Liver (tissue), 9 donors: ENCODE measurements around the gene UNKL. TPM values are rescaled to one million over a fixed set of nuclear protein-coding genes. Genes with fewer than 3 reads are reported as not detected.

Experiments used
- DNase-seq: peaks from one replicate; pipeline ENCODE4 v3.0.0-alpha.2; 2017; ENCODE audit warnings: low spot score
- H3K27ac ChIP-seq, 2 donors: one replicate each; pipeline ENCODE4 v1.7.0; 2013; ENCODE audit warnings: inconsistent platforms in 2 of 2, low read length in 2 of 2, control low read depth in 1 of 2, low read depth in 1 of 2, mild to moderate bottlenecking in 1 of 2
- H3K27me3 ChIP-seq, 4 donors: one replicate each; pipeline versions ENCODE4 v1.6.1 to v1.7.0; 2013; ENCODE audit warnings: low read length in 3 of 4, inconsistent platforms in 1 of 4, mild to moderate bottlenecking in 1 of 4, moderate library complexity in 1 of 4; ENCODE audit not compliant: control insufficient read depth in 4 of 4, insufficient read depth in 4 of 4
- H3K36me3 ChIP-seq, 4 donors: one replicate each; pipeline versions ENCODE4 v1.6.1 to v1.7.0; 2013; ENCODE audit warnings: low read length in 3 of 4, mild to moderate bottlenecking in 3 of 4, low read depth in 1 of 4, moderate library complexity in 1 of 4; ENCODE audit not compliant: control insufficient read depth in 4 of 4, insufficient read depth in 3 of 4
- H3K4me1 ChIP-seq, 4 donors: one replicate each; pipeline versions ENCODE4 v1.6.1 to v1.7.0; 2013; ENCODE audit warnings: low read length in 3 of 4, mild to moderate bottlenecking in 3 of 4, moderate library complexity in 1 of 4; ENCODE audit not compliant: control insufficient read depth in 4 of 4, insufficient read depth in 4 of 4
- H3K4me3 ChIP-seq, 3 donors: one replicate each; pipeline versions ENCODE4 v1.6.1 to v1.7.0; 2013; ENCODE audit warnings: low read length in 3 of 3, control low read depth in 1 of 3, low read depth in 1 of 3, mild to moderate bottlenecking in 1 of 3
- H3K9ac ChIP-seq, 2 donors: one replicate each; pipeline ENCODE4 v1.7.0; 2013; ENCODE audit warnings: low read length in 2 of 2, mild to moderate bottlenecking in 2 of 2, moderate library complexity in 2 of 2, control low read depth in 1 of 2, low read depth in 1 of 2
- H3K9me3 ChIP-seq, 4 donors: one replicate each; pipeline versions ENCODE4 v1.6.1 to v1.7.0; 2013; ENCODE audit warnings: low read length in 3 of 4; ENCODE audit not compliant: control insufficient read depth in 4 of 4
- CTCF ChIP-seq: fragments of 150-350 bp; IDR thresholded peaks from 2 replicates; pipeline ENCODE4 v1.5.1; 2017; ENCODE audit warnings: improper control_type of control experiment, low read depth, low read length; ENCODE audit not compliant: missing input control
- EGR1 ChIP-seq, 2 donors: IDR thresholded peaks; 2 replicates each; pipeline ENCODE4 v1.6.1; 2016 to 2018; ENCODE audit warnings: antibody characterized with exemption in 2 of 2, low read depth in 2 of 2
- FOXA1 ChIP-seq: IDR thresholded peaks from 2 replicates; pipeline ENCODE4 v1.6.1; 2016; ENCODE audit warnings: antibody characterized with exemption
- FOXA2 ChIP-seq: IDR thresholded peaks from 2 replicates; pipeline ENCODE4 v1.6.1; 2016; ENCODE audit warnings: antibody characterized with exemption
- GABPA ChIP-seq, 2 donors: IDR thresholded peaks in 1 of 2; conservative IDR thresholded peaks in 1 of 2; 2 replicates each; pipeline ENCODE4 v1.6.1; 2016; ENCODE audit warnings: antibody characterized with exemption in 2 of 2, mild to moderate bottlenecking in 1 of 2, moderate library complexity in 1 of 2
- HNF4A ChIP-seq, 2 donors: conservative IDR thresholded peaks; 2 replicates each; pipeline ENCODE4 v1.6.1; 2016; ENCODE audit warnings: antibody characterized with exemption in 2 of 2, mild to moderate bottlenecking in 2 of 2
- HNF4G ChIP-seq: IDR thresholded peaks from 2 replicates; pipeline ENCODE4 v1.6.1; 2016; ENCODE audit warnings: antibody characterized with exemption
- JUND ChIP-seq, 2 donors: IDR thresholded peaks; 2 replicates each; pipeline ENCODE4 v1.6.1; 2016; ENCODE audit warnings: antibody characterized with exemption in 2 of 2
- MAX ChIP-seq: IDR thresholded peaks from 2 replicates; pipeline ENCODE4 v1.6.1; 2016; ENCODE audit warnings: antibody characterized with exemption
- NR2F2 ChIP-seq: IDR thresholded peaks from 2 replicates; pipeline ENCODE4 v1.6.1; 2016; ENCODE audit warnings: antibody characterized with exemption
- RAD21 ChIP-seq, 2 donors: IDR thresholded peaks; 2 replicates each; pipeline ENCODE4 v1.6.1; 2016; ENCODE audit warnings: antibody characterized with exemption in 2 of 2, mild to moderate bottlenecking in 2 of 2
- REST ChIP-seq: IDR thresholded peaks from 2 replicates; pipeline ENCODE4 v1.6.1; 2016; ENCODE audit warnings: antibody characterized with exemption, mild to moderate bottlenecking
- RXRA ChIP-seq, 2 donors: IDR thresholded peaks; 2 replicates each; pipeline ENCODE4 v1.6.1; 2017 to 2018; ENCODE audit warnings: antibody characterized with exemption in 2 of 2, mild to moderate bottlenecking in 1 of 2
- SP1 ChIP-seq: IDR thresholded peaks from 2 replicates; pipeline ENCODE4 v1.6.1; 2018; ENCODE audit warnings: antibody characterized with exemption, mild to moderate bottlenecking
- TAF1 ChIP-seq: conservative IDR thresholded peaks from 2 replicates; pipeline ENCODE4 v1.6.1; 2016; ENCODE audit warnings: antibody characterized with exemption, mild to moderate bottlenecking
- YY1 ChIP-seq: IDR thresholded peaks from 2 replicates; pipeline ENCODE4 v1.6.1; 2016; ENCODE audit warnings: antibody characterized with exemption, mild to moderate bottlenecking
- ZBTB33 ChIP-seq: IDR thresholded peaks from 2 replicates; pipeline ENCODE4 v1.6.1; 2016; ENCODE audit warnings: antibody characterized with exemption
- WGBS: extraction: QIAGEN DNeasy Blood & Tissue Kit; methylation state at CpG from one replicate; pipeline ENCODE4 v1.1.7; 2013; 5-methylcytosine and 5-hydroxymethylcytosine counted together
- polyA plus RNA-seq, 2 donors: library from polyadenylated mRNA; stranded (reverse) in 1 of 2; unstranded in 1 of 2; fragments of 200-250 nt in 1 of 2; fragments of >200 nt in 1 of 2; fragmentation: Nextera tagmentation in 1 of 2; extraction: Ambion mirVana in 1 of 2; gene quantifications; one replicate each; pipeline versions ENCODE4 v1.2.1 to v1.2.3, GENCODE V29; 2013 to 2015
- total RNA-seq, 2 donors: library from RNA; depleted of rRNA; stranded (reverse); fragments of >200 nt; gene quantifications; one replicate each; pipeline ENCODE4 v1.2.3, GENCODE V29; 2014
- donor health status: healthy.
- donor health status: healthy.
- donor health status: healthy.
- donor health status: healthy.
- donor health status: healthy.

The UNKL gene
- total and polyA plus RNA-seq, 4 donors: 3.5 to 14.7 (median 6.6) TPM

- TF ChIP-seq RAD21 (IDR thresholded peaks at IDR 0.05): no peak
- TF ChIP-seq CTCF: no peak
- TF ChIP-seq EGR1 (IDR thresholded peaks at IDR 0.05; ENCODE audit: low read depth in 2 of 2): no peak
- no peak for TF ChIP-seq TAF1
- no peak for TF ChIP-seq ZBTB33
- TF ChIP-seq HNF4G: no peak
- TF ChIP-seq NR2F2: no peak
These were observed 29.3 kb downstream of the UNKL start (continued) for GRCh38 chr16:1385232-1385631.

GRCh38 chr16:1383556-1383955, 30.9 kb downstream of the UNKL start:
- Histone ChIP-seq H3K27me3 (no peaks in the 10 kb centered on the region), H3K9me3 (no peaks in the 10 kb centered on the region), H3K27ac (no peak overlapping the region), H3K4me3 (no peak overlapping the region), H3K4me1 (peaks cover 4 to 14% (median 8%) of the 10 kb centered on the region in 4 donors), H3K9ac (no peak overlapping the region), H3K36me3 (peaks cover 3 to 34% (median 5%) of the 10 kb centered on the region in 4 donors)
- TF ChIP-seq REST: no peak
- no peak for TF ChIP-seq HNF4G
- no peak for TF ChIP-seq RXRA (IDR thresholded peaks at IDR 0.05)
- TF ChIP-seq GABPA (IDR thresholded peaks at IDR 0.05 in 1 of 2, conservative IDR thresholded peaks at IDR 0.05 in 1 of 2): no peak
- TF ChIP-seq CTCF: no peak
- TF ChIP-seq EGR1 (IDR thresholded peaks at IDR 0.05; ENCODE audit: low read depth in 2 of 2): no peak
- TF ChIP-seq TAF1: no peak
- no peak for TF ChIP-seq NR2F2
- TF ChIP-seq RAD21 (IDR thresholded peaks at IDR 0.05): no peak
- no peak for TF ChIP-seq HNF4A (conservative IDR thresholded peaks at IDR 0.05)
- no peak for TF ChIP-seq FOXA1
- TF ChIP-seq MAX: no peak
- TF ChIP-seq JUND (IDR thresholded peaks at IDR 0.05): no peak
- TF ChIP-seq SP1: no peak
- TF ChIP-seq YY1: no peak
- TF ChIP-seq FOXA2: no peak
- 96% methylated on average over 18 of the region's 18 CpGs for WGBS
- DNase-seq: no peak
